ENCODE results near the gene ZDHHC19.
A peak's percentile ranks its signal among the peaks of the same experiment; 100 is the strongest.

Gene ZDHHC19

GRCh38 chr3:196202516-196202970, 8.7 kb downstream of the ZDHHC19 start:
- H3K9me3 ChIP-seq: no peaks in the 10 kb centered on the region
- H3K36me3 ChIP-seq: no peaks in the 10 kb centered on the region
- H3K27me3 ChIP-seq: no peaks in the 10 kb centered on the region
- H3K4me3 ChIP-seq (ENCODE audit: low read depth in 1 of 2, low read length in 1 of 2): peak overlapping the region; percentile 27 to 32
- no peak for TF ChIP-seq CTCF (IDR thresholded peaks at IDR 0.05)
- peaks cover 37 to 51% of the 10 kb centered on the region in 2 experiments for H3K4me1 ChIP-seq (ENCODE audit: control insufficient read depth in 1 of 2, insufficient read depth in 1 of 2, low read depth in 1 of 2, low read length in 1 of 2)
- H3K27ac ChIP-seq: peak overlapping the region; percentile 80

- no peak for TF ChIP-seq CTCF (IDR thresholded peaks at IDR 0.05)
- no peaks in the 10 kb centered on the region for H3K9me3 ChIP-seq
- no peak overlapping the region for H3K27ac ChIP-seq
- no peaks in the 10 kb centered on the region for H3K27me3 ChIP-seq
- no peaks in the 10 kb centered on the region for H3K36me3 ChIP-seq
- no peak overlapping the region for H3K4me3 ChIP-seq (ENCODE audit: low read depth in 1 of 2, low read length in 1 of 2)
- H3K4me1 ChIP-seq (ENCODE audit: control insufficient read depth in 1 of 2, insufficient read depth in 1 of 2, low read depth in 1 of 2, low read length in 1 of 2): peaks cover 37 to 45% of the 10 kb centered on the region in 2 experiments
These were observed 12.1 kb downstream of the ZDHHC19 start for GRCh38 chr3:196198771-196199753.

GRCh38 chr3:196198081-196198675, 13.0 kb downstream of the ZDHHC19 start:
- H3K4me1 ChIP-seq (ENCODE audit: control insufficient read depth in 1 of 2, insufficient read depth in 1 of 2, low read depth in 1 of 2, low read length in 1 of 2): peaks cover 40 to 45% of the 10 kb centered on the region in 2 experiments

GRCh38 chr3:196197524-196197923, 13.7 kb downstream of the ZDHHC19 start:
- Histone ChIP-seq H3K4me1 (ENCODE audit: control insufficient read depth in 1 of 2, insufficient read depth in 1 of 2, low read depth in 1 of 2, low read length in 1 of 2) (peaks cover 40 to 45% of the 10 kb centered on the region in 2 experiments), H3K4me3 (ENCODE audit: low read depth in 1 of 2, low read length in 1 of 2) (no peak overlapping the region), H3K9me3 (no peaks in the 10 kb centered on the region), H3K27ac (no peak overlapping the region), H3K36me3 (no peaks in the 10 kb centered on the region), H3K27me3 (no peaks in the 10 kb centered on the region)
- TF ChIP-seq CTCF (IDR thresholded peaks at IDR 0.05): no peak

More at GRCh38 chr3:196198081-196198675, 13.0 kb downstream of the ZDHHC19 start:
- no peaks in the 10 kb centered on the region for H3K27me3 ChIP-seq
- H3K27ac ChIP-seq: no peak overlapping the region
- no peak for TF ChIP-seq CTCF (IDR thresholded peaks at IDR 0.05)
- H3K36me3 ChIP-seq: no peaks in the 10 kb centered on the region
- no peaks in the 10 kb centered on the region for H3K9me3 ChIP-seq
- H3K4me3 ChIP-seq (ENCODE audit: low read depth in 1 of 2, low read length in 1 of 2): no peak overlapping the region

GRCh38 chr3:196195664-196196265, 15.4 kb downstream of the ZDHHC19 start:
- no peaks in the 10 kb centered on the region for H3K27me3 ChIP-seq
- H3K4me1 ChIP-seq (ENCODE audit: control insufficient read depth in 1 of 2, insufficient read depth in 1 of 2, low read depth in 1 of 2, low read length in 1 of 2): peaks cover 51 to 54% of the 10 kb centered on the region in 2 experiments
- H3K36me3 ChIP-seq: no peaks in the 10 kb centered on the region
- H3K9me3 ChIP-seq: no peaks in the 10 kb centered on the region
- no peak for TF ChIP-seq CTCF (IDR thresholded peaks at IDR 0.05)
- peak overlapping the region; percentile 31 for H3K27ac ChIP-seq
- H3K4me3 ChIP-seq (ENCODE audit: low read depth in 1 of 2, low read length in 1 of 2): no peak overlapping the region

Data from neutrophil (primary cell).